Stimulated activated naive CD4-positive, alpha-beta T cell (primary cell): ENCODE results near the gene PVALB.

Experiments
- DNase-seq, 6 experiments: peaks; one replicate each; lab custom pipeline; 2025; lab: John Stamatoyannopoulos, UW

The PVALB gene

GRCh38 chr22:36846949-36847348 lies 30.1 kb upstream of the PVALB start:
- DNase-seq = no peak

DNA sequence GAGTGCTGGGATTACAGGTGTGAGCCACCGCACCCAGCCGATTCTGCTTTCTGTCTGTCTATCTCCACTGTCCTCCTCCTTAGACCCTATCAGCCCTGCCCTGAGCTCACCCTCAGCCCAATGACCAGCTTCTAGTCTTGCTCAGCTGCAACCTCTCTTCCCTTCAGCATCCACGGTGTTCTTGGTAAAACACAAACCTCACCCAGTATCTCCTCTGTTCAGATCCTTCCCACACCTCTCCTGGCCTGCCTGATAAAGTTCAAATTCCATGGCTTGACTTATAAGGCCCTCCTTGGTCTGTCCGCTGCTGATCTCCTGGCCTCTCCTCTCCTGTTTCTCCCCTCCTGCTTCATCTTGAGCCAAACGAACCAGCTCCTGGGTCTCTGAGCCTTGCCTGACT lies 29.4 kb upstream of the PVALB start:
- DNase-seq = no peak

GRCh38 chr22:36840106-36840505 lies 23.3 kb upstream of the PVALB start:
- DNase-seq = no peak

- no peak for DNase-seq
Measured at GRCh38 chr22:36839356-36840073, 22.7 kb upstream of the PVALB start.

- DNase-seq = no peak
Measured at GRCh38 chr22:36838119-36839030, 21.5 kb upstream of the PVALB start.

DNA sequence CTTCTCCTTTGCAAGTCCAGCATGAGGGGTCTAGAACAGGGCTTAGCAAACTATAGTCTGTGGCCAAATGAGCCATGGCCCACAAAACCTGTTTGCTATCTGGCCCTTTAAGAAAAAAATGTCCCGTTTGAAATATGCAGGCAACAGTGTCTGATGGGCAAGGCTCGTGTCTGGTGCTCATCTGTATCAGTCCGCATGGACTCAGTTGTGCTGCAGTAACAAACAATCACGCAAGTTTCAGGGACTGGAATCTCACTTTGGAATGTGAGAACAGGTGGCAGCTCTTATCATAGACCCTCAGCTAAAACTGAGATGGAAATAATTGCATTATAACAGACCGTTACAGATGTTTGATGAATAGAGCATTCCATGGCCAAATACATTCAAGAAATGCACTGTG lies 19.1 kb upstream of the PVALB start:
- no peak for DNase-seq

DNA sequence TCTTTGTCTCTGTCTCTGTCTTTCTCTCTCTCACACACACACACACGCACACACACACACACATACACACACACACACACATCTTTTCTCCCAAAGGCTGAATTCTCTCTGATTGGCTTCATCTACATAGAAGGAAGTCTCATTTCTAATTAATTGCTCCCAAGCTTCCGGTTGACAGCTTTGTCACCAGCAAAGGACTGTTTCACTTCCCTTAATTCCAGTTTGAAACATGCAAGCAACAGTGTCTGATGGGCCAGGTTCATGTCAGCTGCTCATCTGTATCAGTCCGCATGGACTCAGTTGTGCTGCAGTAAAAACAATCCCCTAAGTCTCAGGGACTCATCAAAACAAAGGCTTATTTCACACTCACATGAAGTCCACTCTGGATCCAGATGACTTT lies 16.2 kb upstream of the PVALB start:
- no peak for DNase-seq

DNA sequence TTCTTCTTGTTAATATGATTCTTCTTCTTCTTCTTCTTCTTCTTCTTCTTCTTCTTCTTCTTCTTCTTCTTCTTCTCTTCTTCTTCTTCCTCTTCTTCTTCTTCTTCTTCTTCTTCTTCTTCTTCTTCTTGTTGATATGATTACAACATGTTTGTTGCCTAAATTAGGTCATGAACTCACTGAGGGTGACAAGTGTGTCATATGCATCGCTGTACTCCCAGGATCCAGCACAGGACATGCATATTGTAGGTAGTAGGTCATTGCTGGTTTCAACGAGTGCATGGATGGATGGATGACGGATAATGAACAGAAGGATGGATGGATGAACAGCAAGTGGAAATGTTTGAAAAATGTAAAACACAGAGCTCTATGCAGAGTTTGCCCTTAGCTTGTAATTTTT lies 14.9 kb upstream of the PVALB start:
- DNase-seq = no peak

- DNase-seq = no peak
Measured at GRCh38 chr22:36831206-36831605, 14.4 kb upstream of the PVALB start.

DNA sequence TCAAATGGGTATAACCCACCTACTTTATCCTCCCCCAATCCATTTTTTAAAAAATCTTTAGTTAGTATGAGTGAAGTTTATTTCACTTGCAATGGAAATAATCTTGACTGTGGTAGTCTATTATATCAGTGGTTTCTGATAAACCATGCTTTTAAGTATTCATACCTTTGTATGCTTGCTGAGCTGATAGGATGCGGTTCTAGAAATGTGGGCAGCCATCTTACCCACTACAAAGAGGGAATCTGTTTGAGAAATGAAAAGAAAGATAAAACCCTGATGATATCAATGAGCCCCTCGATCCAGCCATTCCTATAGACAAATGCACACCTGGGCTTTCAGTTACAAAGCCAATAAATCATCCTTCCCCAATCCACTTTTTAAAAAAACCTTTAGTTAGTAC lies 13.8 kb upstream of the PVALB start:
- peak in 3 of 6 experiments; percentile 1 to 39 (median 36) for DNase-seq

DNA sequence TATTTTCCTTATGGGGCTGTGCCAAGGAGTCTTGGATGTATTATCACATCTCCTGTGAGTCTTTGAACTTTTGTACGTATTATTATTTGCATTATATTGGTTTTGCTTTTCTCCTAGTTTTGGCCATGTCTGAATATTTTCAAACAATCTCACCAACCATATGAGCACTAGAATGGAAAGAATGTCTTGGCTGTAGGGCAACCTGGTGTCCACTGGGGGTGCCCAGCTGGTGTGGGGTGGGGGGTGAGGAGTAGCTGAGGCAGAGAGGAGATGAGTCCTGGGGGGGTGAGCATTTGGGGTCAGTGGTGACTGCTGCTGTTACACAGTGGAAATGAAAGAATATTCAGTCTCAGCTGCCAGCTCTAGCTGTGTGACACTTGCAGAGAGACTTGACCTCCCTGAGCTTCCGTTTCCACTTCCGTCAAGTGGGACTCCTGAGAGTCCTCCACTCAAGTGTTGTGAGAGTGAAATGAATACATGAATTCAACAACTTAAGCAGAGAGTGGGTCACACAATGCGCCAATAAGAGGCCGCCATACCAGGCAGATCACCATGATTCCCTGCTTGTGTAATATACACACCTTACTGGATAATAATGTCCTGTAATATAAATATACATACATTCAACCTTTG lies 12.7 kb upstream of the PVALB start:
- no peak for DNase-seq

- DNase-seq = no peak
Measured at GRCh38 chr22:36828815-36829214, 12.0 kb upstream of the PVALB start.

DNA sequence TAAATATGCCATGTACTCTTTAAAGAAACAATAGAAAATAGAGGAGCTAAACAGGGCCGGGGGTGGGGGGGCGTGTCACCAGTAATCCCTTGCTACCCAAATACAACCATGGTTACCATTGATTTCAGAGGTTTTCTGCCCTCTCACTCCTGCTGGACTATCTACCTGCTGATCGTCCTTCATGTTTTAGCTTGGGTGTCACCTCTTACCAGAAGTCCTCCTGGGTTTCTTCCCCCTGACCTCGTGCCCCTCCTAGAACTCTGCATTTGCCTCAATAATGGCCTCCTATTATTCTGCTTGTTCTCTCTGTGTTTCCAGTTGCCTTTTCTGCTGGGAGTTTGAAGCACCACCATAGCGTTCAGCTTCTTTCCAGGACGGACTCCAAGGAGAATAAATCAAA lies 9.4 kb upstream of the PVALB start:
- DNase-seq = no peak

- no peak for DNase-seq
Measured at GRCh38 chr22:36824655-36825054, 7.8 kb upstream of the PVALB start.

GRCh38 chr22:36823186-36823839 lies 6.5 kb upstream of the PVALB start:
- no peak for DNase-seq

GRCh38 chr22:36822581-36822980 lies 5.7 kb upstream of the PVALB start:
- no peak for DNase-seq

GRCh38 chr22:36819112-36819511 lies 2.3 kb upstream of the PVALB start:
- no peak for DNase-seq

DNA sequence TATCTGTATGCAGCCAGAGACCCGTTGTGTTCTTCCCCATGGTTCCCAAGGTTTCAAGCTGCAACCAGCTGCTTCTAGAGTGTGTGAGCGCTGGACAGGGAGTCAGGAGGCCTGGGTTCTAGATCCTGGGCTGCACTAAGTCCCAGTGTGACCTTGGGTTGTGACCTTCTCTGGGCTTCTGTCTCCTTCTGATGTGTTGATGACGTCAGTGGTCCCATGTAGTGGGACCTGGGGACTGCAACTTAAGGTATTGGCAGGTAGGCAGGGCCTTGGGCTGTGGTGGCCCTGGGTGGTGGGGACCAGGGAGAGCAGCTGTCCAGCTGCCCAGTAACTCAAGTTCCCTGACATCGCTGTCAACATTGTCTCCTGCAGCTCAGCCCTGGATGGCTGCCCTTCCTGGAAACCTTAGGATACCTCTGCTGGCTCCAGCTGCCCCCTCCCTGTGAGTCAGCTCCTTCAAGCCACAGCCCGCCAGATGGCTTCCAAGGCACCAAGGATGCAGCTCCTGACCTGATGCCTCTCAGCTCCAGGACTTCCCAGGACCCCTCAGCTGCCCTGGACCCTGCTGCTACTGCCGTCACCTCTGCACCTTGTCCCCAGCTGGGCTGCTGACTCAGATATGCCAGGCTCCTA lies 1.3 kb upstream of the PVALB start:
- DNase-seq = no peak

DNA sequence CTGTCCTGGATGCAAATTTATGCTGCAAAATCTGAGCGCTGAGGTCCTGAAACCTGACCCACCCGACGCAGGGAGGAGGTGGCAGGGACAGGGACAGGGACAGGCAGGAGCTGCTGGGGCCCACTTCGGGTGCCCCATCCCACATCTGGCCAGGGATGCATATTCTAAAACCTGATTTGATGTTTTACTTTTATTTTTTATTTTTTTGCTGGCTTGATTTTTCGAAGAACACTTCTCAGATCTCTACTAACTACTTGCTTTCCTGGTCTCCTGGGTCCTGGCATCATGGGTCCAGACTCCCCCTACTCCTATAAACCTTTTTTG lies 652 bp upstream of the PVALB start:
- no peak for DNase-seq

GRCh38 chr22:36816339-36816635 lies 548 bp downstream of the PVALB start:
- DNase-seq = no peak

- DNase-seq = no peak
Measured at GRCh38 chr22:36815558-36816338, 1.1 kb downstream of the PVALB start.
